Urothelium cell line (cell line): Measurements from ENCODE around the gene OSBPL9.

Experiments
- DNase-seq: peaks from one replicate; pipeline ENCODE4 v3.0.0; 2011; ENCODE audit warnings: low spot score, mixed read lengths
- FAIRE-seq: peaks from 2 replicates; lab custom pipeline; 2011; peaks lifted over from hg19 to GRCh38; lab: Jason Lieb, UNC

Gene OSBPL9

DNA sequence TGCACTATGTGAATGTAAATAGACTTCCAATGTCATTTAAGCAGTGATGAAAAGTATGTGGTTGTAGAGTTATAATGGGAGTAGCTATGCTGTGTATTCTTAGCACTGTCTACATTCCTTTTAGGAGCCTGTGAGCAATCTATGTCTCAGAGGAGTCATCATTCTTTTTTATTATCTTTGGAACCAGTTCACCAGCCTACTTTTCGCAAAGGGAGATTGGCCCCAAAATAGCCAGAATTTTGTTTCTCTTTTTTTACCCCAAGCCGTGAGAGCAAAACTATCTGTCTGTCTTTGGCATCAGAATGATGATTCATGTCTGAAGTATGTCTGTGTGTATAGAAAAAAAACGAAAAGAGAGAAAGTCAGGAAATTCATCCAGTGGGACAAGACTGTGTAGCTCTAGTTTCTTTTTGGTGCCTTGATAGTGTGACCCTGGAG lies 44.2 kb downstream of the OSBPL9 start:
- peak; percentile 72 for DNase-seq

GRCh38 chr1:51663105-51663504 lies 46.2 kb downstream of the OSBPL9 start:
- no peak for DNase-seq
- FAIRE-seq = no peak

More for the DNA sequence above, 44.2 kb downstream of the OSBPL9 start:
- no peak for FAIRE-seq

GRCh38 chr1:51663721-51664120 lies 46.8 kb downstream of the OSBPL9 start:
- no peak for FAIRE-seq
- DNase-seq = no peak

GRCh38 chr1:51664421-51665240 lies 47.7 kb downstream of the OSBPL9 start:
- DNase-seq = no peak

GRCh38 chr1:51666478-51666877 lies 49.6 kb downstream of the OSBPL9 start:
- FAIRE-seq = no peak

More at GRCh38 chr1:51664421-51665240, 47.7 kb downstream of the OSBPL9 start:
- no peak for FAIRE-seq

DNA sequence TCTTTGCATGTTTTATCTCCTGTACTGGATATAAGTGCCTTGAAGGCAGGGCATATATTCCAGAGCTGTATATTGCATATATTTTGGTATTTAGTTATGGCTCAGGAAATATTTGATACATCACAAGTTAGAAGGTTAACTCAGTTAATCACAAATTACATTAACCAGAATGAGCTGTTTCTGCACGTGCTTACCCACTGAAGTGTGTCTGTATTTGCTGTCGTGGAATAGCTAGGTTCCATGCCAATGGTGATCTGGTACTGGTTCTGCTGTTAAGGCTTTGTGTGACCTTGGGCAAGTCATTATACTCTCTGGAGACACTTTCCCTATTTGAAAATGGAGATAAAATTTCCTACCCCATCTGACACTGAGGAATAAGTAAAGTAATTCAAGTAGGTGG lies 50.7 kb downstream of the OSBPL9 start:
- FAIRE-seq (no peak), DNase-seq (no peak)

More at GRCh38 chr1:51666478-51666877, 49.6 kb downstream of the OSBPL9 start:
- DNase-seq = no peak

DNA sequence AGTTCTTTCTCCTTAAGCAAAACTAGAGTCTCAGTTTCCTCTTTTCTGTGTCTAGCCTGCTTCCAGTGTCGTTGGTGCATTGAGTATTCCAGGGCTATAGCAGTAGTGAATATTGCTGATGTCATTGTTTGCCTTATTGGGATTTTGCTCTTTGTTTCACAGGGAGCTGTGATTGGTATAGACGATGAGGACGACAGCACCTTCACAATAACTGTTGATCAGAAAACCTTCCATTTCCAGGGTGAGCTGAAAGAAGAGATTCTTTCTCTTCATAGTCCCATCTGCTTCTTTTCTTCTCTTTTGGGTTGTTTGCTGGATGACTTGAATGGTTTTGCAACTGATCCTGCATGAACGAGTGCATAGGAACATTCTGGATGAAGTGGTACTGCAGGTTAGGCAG lies 52.4 kb downstream of the OSBPL9 start:
- FAIRE-seq (no peak), DNase-seq (no peak)

DNA sequence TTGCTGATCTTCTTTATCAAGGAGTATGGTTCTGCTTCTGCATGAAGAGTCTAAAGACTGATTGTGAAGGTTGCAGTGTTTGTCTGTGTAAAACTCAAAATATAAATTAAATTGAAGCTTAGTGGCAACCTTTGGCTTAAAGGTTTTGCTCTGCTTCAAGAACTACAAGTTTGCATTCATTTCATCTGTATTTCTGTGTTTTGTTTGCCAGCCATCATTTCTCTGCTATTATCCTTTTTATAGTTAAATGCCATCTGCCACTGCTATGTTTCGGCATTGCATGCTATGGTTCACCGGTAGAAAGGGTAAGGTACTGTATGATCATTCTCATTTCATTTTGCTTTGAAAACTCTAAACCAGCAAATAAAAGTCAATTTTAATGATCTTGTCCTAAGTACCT lies 52.9 kb downstream of the OSBPL9 start:
- no peak for FAIRE-seq
- DNase-seq = no peak

- FAIRE-seq (no peak), DNase-seq (no peak)
These were observed 54.8 kb downstream of the OSBPL9 start for GRCh38 chr1:51671527-51672325.

- FAIRE-seq (no peak), DNase-seq (no peak)
These were observed 56.4 kb downstream of the OSBPL9 start for GRCh38 chr1:51673279-51673678.

- FAIRE-seq = no peak
- DNase-seq = no peak
These were observed 58.4 kb downstream of the OSBPL9 start for GRCh38 chr1:51675177-51675780.

GRCh38 chr1:51679435-51679834 lies 62.5 kb downstream of the OSBPL9 start:
- FAIRE-seq = no peak
- no peak for DNase-seq

DNA sequence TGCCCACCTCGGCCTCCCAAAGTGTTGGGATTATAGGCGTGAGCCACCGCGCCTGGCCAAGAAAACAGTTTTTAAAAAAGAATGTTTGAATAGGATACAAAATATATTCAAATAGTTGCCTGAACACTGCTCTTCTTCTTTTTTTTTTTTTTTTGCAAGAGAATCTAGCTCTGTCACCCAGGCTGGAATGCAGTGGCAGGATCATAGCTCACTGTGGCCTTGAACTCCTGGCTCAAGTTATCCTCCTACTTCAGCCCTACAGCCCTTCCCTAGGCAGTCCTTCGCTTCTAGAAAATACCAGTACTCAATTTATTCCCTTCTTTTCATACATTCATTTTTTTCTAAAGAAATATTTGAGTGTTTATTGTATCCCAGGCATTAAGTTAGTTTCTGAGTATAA lies 67.9 kb downstream of the OSBPL9 start:
- FAIRE-seq = no peak
- no peak for DNase-seq

DNA sequence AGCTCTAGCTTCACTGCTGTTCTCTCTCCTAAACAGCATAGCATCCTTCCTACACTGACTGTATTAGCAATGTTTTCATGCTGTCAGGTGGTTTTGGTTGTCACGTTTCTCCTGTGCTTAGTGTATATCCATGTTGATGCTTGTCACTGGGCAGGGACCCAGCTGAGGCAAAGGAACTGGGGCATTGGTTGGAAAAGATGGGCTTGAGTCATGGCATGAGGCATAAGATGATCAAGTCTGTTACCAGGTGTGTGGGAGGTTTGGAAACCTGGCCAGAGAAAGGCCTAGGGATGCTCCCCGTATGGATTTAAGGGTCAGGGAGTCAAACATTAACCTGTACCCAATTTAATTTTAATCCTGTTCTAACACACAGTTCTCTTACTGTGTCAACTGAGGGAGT lies 69.6 kb downstream of the OSBPL9 start:
- no peak for DNase-seq
- FAIRE-seq = no peak

DNA sequence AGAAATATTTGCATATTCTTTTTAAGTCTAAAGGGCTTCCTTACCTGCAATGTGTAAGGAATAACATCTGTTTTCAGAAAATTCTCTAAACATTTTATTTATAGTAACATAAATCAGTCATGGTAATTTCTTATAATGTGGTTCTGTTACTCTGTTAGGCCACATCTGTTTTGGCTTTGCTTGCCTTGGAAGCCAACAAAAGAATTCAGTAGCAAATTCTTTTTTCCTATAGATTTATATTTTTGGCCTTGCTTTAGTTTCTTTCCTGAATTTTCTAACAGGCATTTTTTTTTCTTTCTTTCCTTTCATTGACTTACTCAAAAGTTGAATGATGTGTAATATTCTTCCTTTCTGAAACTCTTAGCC lies 72.2 kb downstream of the OSBPL9 start:
- no peak for DNase-seq
- FAIRE-seq = no peak

- DNase-seq (no peak), FAIRE-seq (no peak)
These were observed 72.8 kb downstream of the OSBPL9 start for GRCh38 chr1:51689643-51690042.

- no peak for FAIRE-seq
These were observed 73.5 kb downstream of the OSBPL9 start for GRCh38 chr1:51690285-51690961.

DNA sequence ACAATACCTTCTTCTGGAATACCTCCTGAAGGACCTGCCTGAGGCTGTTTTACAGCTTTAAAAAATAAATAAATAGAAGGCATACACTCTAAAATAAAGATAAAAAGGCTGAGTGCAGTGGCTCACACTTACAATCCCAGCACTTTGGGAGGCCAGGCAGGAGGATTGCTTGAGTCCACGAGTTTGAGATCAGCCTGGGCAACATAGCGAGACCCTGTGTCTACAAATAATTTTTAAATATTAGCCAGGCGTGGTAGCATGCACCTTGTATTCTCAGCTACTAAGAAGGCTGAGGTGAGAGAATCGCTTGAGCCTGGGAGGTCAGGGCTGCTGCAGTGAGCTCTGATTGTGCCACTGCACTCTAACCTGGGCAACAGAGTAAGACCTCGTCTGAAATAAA lies 75.0 kb downstream of the OSBPL9 start:
- FAIRE-seq (no peak), DNase-seq (no peak)

More at GRCh38 chr1:51690285-51690961, 73.5 kb downstream of the OSBPL9 start:
- peak; percentile 39 for DNase-seq

GRCh38 chr1:51693419-51694155 lies 76.7 kb downstream of the OSBPL9 start:
- no peak for FAIRE-seq
- DNase-seq = no peak

- FAIRE-seq = no peak
- no peak for DNase-seq
These were observed 80.3 kb downstream of the OSBPL9 start for GRCh38 chr1:51697166-51697565.
